NCI-H2196 (cell line): ENCODE measurements around the gene NOL4L.

Experiments used
- DNase-seq: peaks from one replicate; lab custom pipeline; 2025; ENCODE audit not compliant: unreplicated experiment; lab: John Stamatoyannopoulos, UW

Gene NOL4L

DNA sequence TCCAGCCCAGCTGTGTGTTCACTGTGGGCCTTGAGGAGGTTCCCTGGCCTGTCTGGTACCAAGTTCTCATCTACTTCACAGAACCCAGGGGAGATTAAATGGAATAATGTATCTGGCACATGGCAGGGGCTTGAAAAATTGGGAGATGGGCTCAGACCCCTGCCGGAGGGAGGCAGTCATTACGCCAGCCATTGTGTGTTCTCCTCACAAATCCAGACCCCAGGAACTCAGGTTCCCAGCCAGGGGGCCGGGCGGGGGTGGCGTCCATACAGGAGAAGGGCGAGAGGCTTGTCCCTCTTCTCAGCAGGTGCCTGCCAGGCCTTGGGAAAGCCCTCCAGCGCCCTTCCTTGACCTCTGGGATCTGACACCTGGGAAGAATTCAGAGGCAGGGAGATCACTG, 8.1 kb downstream of the NOL4L start:
- DNase-seq, result no peak

DNA sequence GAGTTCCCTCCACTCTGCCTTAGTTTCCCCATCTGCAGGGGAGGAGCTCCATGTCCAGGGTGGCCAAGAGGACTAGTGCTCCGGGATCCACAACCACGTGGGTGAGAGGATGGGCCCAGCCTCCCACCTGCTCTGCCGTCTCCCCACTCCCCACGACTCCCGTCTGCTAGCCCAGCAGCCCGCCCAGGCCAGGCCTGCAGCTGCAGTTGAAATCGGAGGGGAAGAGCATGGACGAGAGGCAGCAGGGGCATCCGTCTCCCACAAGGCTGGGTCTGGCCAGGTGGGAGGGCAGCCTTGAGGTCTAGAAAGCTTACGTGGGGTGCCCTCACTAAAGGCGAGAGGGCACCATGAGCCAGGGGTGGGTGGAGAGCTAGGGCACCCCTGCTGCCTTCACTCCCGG, 8.6 kb downstream of the NOL4L start:
- DNase-seq, result no peak

DNA sequence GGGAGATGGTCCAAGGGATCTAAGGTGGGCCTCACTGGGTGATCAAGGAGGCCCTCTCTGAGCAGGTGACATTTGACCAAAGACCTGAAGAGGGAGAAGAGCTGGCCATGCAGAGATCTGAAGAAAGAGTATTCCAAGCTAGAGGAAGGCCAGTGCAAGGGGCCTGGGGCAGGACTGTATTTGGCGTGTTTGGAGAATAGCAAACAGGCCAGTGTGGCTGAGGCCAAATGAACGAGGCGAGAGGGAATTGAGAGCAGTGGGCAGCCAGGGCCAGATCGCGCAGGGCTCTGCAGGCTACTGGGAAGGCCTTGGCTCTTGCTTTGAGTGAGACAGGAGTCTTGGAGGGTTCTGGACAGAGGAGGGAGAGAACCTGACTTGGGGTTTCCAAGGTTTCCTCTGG, 9.3 kb downstream of the NOL4L start:
- no peak for DNase-seq

DNA sequence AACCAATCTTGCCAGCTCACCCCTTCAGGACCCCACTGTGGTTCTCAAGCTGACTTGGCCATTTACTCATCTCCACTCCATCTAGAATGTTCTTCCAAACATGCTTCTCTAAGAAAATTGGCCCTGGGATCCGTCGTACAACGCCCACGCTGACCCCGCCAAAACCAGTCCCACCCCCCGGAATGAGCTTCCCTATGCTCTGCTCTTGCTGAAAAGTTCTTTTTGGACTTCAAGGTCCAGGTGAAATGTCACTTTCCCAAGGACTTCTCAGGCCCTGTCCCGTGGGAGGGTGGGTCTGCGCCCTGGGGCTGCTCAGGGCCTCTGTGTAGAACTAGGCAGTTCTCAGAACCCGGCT, 9.9 kb downstream of the NOL4L start:
- DNase-seq, result no peak

DNA sequence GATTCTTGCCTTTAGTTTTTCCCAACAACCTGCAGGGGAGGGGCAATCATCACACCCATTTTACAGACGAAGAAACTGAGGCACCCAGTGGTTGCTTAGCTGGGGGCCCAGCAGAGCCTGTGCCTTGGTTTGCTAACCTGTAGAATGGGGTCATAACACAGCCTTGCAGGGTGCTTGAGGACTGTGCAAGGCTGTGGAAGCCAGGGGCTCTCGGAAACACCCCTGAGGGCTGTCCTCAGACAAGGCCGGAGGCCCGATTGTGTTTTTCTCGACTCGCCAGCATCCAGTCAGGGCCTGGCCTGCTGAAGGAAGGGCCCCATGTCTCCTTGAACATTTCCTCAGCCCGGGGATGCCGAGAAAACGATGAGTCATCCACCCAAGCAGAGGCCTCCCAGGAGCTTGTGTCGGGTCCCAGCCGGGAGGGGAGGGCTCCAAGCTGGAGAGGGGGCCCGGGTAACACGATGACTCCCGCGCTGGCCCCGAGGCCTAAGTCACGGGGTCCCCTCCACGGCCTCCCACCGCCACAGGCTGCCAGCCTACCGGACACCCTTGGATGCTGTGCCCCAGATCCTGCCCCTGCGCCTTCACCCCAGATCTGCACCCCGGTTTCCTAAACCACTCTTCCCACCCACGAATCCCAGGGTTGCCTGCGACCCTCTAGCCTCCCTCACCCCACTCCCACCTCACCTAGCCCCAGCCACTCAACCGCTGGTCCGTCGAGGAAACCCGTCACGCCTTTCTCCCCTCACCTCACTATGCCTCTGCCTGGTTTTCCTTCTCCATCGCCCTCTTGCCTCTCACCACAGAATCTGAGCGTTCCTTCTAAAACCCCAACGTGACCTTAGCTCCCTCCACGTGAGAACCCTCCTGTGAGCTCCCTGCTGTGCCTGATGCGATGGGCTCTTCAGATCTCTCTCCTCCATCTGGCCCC, 10.6 kb downstream of the NOL4L start:
- no peak for DNase-seq

DNA sequence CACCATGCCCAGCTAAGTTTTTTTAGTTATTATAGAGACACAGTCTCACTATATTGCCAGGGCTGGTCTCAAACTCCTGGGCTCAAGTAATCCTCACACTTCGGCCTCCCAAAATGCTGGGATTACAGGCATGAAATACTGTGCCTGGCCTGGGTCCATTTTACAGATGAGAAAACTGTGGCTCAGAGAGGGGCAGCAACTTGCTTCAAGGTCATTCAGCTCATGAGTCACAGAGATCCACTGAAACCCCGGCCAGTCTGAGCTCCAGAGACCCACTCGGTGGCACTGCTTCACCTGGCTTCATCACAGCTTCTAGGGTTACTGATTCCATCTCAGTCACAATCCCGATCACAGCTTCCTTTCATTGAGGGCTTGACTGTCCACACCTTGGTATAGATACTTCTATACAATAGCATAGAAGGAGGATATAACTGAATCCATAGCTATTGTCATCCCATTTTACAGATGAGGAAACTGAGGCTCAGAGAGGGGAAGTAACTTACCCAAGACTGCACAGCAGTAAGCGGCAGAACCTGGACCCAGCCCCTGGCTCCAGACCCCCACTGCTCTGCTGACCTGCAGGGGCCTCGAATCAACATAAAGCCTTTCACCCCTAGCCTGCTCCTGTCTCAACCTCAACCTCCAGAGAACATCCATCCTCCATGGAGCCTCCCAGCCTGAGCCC, 11.8 kb downstream of the NOL4L start:
- no peak for DNase-seq

DNA sequence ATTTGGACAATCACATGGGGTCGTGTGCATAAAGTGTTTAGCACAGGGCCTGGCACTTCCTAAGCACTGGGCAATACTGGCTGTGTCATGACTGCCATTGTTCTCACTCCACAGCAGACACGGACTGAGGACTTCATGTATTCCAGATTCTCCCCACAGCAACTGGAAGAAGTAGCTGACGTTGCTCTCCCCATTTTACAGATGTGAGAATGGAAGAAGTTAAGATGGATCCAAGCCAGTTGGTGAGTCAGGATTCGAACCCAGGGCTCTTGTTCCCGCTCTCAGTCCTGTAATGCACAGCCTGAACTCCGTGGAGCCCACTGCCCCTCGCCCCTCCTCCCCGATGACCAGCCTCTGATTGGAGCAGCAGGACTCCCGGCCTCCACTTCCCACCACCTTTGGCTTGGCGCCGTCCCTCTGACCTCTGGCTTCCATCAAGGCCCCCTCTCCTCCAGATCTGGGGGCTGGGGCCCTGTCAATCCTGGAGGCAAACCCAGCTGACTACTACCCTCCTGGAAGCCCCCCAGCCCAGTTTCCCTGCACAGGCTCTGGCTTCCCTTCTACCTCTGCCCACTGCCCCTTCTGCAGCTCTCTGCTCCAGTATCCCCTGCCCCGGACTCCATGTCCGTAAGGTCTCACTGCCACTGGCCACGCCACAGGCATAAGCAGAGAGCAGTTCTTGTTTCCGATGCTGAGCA, 12.7 kb downstream of the NOL4L start:
- no peak for DNase-seq

DNA sequence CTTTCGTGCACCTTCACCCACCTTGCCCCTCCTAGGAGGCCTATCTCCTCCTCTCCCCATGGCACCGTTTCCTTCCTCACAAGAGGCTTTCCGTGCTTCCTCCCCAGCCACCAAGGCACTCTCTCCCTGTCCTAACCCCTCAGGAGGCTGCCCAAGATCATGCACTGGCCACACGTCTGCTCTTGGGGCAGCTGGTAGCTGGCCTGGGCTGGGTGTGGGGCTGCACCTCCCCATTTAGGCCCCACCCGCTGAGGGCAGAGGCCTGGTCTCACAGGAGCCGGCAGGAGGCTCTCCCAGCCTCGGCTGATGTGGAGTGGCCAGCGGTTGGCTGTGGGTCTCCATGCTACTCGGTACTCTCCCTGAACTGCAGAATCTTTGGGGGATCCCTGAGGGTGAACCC, 13.6 kb downstream of the NOL4L start:
- no peak for DNase-seq

DNA sequence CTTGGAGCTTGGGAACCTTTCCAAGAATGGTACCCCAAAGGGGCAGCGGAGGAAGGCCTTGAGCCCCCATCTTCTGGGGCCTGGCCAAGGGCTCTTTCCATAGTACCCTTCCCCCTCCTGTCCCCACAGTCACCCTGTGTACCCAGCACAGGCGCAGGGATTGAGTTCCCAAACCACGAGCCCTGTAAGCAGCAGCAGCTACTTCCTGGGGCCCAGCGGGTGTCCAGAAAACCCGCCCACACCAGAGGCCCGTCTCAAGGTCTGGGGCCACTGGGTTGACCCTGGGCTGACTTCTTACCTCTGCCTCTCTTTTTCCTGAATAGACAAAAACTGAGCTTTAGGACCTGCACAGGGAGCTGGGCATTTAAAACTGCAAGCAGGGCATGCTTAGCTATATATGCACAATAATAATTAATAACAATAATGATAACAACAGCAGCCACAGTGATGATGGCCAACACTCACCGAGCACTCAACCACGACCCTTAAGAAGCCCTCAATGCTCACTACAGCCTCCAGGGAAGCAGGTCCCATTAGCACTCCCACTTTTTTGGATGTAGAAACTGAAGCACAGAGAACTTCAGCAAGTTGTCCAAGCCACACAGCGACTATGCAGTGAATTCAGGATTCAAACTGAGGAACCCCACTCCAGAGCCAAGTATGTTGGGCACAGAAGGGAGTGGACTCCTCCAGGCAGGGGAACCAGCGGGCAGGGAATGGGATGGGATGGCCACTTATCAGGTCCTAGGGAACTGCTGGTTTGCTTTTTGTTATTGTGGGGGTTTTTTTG, 14.5 kb downstream of the NOL4L start:
- no peak for DNase-seq

DNA sequence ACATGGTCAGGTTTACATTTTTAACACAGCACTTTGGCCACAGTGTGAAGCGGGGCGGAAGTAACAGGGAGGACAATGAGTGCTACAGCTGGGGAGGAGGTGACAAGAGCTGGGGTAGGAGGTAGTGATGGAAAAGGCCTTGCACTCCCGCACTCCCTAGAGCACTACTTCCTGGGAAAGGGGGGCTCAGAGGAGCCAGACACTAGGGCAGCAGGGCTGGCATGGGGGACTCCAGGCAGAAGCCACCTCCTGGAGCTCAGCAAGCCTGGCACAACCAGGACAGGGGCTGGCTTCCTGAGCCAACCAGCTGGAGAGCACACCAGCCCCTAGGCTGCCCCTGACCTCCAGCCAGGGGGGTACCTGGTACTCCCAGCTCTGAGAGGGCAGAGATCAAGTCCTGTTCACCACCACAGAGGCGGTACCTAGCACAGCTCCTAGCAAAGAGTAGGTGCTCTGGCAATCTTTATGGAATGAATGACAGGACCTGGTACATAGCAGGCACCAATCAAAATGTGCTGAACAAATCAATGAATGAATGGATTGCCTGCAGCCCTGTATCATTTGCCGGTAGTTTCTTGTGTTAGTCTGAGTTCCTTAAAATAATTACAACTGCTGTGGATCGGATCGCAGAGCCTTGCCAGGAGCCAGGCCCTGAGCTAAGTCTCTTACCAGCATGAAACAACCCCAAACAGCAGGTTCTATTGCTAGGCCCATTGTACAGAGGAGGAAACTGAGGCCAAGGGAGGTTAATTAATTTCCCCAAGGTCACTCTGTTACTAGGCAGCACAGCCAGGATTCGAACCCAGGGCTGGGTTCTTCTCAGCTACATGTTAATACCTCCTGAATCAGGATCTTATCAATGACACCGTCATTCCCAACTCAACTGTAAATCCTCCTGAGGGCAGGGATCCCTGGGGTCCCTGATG, 15.5 kb downstream of the NOL4L start:
- no peak for DNase-seq

DNA sequence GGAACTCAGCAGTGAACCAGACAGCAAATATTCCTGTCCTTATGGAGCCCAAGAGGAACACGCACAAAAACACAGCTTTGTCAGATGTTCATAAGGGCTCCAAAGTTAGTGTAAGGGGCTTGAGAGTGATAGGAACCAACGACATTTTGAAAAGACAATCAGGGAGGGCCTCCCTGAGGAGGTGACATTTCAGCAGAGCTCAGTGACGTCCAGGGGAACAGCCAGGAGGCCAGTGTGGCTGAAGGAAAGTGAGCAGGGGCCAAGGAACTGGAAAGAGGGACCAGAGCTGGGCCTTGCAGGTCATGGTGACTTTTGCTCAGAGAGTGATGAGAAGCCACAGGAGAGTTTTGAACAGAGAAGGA, 16.1 kb downstream of the NOL4L start:
- DNase-seq, result no peak

DNA sequence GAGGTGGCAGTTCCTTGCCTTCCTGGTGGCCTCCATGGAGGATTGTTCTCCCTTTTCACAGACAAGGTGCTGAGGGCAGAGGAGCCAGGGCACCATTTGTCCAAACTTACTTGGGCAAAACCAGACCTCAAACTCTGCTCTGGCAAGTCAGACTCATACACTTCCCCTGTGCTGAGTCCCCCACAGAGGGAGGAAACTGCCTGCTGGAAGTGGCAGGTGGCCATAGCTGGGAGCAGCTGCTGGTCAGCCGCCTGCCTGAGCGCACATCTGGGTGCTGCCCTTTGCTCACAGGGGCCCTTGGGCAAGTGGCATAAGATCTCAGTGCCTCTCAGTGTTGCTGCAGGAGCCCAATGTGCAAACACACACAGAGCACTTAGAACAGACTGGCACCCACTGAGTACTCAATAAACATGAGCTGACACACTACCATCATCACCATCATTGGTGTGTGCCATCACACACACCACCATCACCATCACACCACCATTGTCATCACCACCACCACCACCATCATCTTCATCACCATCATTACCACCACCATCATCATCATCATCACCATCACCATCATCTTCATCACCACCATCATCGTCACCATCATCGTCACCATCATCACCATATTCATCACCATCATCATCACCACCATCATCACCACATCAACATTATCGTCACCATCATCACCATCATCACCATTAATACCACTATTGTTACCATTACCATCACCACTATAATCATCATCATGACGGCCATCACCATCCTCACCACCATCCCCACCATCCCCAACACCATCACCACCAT, 17.6 kb downstream of the NOL4L start:
- DNase-seq, result no peak

DNA sequence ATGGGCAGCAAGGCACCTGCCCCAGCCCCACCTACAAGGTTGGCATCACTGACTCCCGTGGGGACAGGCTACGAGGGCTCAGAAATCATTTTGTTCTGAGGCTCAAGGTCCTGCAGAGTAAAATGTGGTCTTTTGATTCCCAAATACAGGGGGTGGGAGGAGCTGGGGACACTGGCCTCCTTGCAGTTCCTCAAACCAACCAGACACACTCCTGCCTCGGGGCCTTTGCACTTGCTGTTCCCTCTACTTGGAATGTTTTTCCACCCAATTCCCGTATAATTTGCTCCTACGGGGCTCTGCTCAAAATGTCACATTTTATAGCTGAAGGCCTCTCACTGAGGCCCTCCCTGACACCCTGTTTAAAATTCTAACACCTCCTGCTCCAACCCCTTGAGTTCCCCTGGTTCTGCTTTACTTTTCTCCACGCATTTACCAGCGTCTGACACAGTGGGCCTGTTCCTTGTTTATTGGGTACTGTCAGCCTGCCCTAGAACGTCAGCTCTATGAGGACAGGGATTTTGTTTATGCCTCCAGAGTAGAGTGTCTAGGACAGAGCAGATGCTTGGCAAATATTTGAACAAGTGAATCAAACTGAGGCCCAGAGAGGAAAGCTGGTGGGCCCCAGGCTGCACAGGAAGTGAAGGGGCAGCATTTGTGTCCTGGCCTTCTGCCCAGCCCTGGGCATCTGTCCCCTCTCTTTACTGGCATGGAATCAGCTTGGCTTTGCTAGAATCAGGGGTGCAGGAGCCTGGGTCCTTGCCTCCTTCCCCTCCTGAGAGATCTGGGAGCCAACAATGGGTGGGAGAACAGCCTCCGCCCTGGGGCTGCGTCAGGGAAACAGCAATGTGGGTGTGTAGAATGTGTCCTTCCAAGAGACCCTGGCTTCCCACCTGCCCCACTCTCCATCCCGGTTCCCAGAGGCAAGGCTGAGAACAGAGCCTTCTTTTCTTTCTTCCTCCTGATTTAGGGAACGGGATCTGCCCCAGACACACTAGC, 18.5 kb downstream of the NOL4L start:
- DNase-seq, result no peak

DNA sequence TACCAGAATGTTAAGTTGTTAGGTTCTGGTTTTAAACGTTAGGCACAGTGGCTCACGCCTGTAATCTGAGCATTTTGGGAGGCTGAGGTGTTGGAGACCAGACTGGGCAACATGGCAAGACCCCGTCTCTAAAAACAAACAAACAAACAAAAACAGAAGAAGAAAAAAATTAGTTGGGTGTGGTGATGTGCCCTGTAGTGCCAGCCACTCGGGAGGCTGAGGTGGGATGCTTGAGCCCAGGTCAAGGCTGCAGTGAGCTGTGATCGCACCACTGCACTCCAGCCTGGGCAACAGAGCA, 19.4 kb downstream of the NOL4L start:
- no peak for DNase-seq

DNA sequence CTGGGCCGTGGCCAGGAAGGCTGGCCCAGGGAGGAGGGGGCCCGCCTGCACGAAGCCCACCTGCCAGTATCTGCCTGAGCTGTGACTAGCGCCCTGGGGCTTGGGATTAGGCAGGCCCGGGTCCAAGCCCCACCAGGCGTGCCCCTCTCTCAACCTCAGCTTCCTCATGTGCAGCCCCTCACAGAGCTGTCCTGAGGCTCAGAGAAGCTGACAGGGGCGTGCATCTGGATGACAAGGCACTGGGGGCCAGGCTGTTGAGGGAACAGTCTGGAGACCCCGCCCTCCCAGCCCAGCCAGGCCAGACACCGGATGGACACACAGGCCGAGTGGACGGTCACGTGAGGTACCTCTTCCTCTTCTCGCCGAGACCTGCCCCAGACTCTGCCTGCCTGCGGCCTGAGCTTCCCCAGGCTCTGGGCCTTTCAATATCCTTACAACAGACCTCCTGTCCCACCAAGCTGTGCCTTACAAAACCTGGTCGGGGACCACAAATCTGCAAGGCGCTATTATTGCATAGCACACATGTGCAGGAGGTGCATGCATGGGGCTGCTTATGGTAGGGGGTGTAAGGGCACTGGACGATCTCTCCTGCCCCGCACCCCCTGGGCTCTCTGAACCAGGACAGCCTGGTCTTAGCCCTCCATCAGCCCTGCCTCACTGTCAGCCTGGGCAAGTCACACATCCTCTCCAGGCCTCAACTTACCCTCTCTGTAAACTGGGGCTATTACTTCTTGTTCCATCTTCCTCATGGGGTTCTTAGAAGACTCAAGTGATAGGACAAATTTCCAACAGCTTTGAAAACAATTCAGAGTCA, 20.0 kb downstream of the NOL4L start:
- DNase-seq, result no peak

DNA sequence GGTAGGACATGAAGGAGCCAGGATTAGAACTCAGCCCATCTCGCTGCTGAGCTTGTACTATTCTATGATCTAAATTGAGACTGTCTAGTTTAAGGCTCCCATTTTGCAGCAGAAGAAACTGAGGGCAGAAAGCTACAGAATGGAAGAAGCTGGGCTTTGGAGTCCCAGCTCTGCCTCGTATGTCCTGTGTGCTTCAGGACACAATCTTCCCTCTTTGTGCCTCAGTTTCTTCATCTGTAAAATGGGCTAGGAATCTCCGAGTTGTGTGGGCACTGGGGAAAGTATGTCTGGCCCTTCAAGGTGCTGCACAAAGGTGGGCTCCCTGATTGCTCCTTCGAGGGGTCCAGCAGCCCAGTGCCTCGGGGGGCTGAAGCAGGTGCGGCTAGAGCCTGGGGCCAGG, 20.7 kb downstream of the NOL4L start:
- no peak for DNase-seq
